ENCODE data around the gene GALNT18.

The GALNT18 gene

GRCh38 chr11:11432621-11433319 is 189.0 kb downstream of the GALNT18 start:
- no peak for DNase-seq (ENCODE audit: low spot score)

- no peak for DNase-seq (ENCODE audit: low spot score)
Measured at GRCh38 chr11:11430431-11430830, 191.4 kb downstream of the GALNT18 start.

- DNase-seq (ENCODE audit: low spot score): no peak
Measured at GRCh38 chr11:11428714-11429113, 193.1 kb downstream of the GALNT18 start.

GRCh38 chr11:11427542-11427941 is 194.3 kb downstream of the GALNT18 start:
- no peak for DNase-seq (ENCODE audit: low spot score)

GRCh38 chr11:11427140-11427539 is 194.7 kb downstream of the GALNT18 start:
- DNase-seq (ENCODE audit: low spot score): no peak

- DNase-seq (ENCODE audit: low spot score): no peak
Measured at GRCh38 chr11:11426226-11426952, 195.4 kb downstream of the GALNT18 start.

- no peak for DNase-seq (ENCODE audit: low spot score)
Measured at GRCh38 chr11:11425806-11426205, 196.0 kb downstream of the GALNT18 start.

- no peak for DNase-seq (ENCODE audit: low spot score)
Measured at GRCh38 chr11:11424688-11425087, 197.1 kb downstream of the GALNT18 start.

GRCh38 chr11:11422411-11423128 is 199.2 kb downstream of the GALNT18 start:
- DNase-seq (ENCODE audit: low spot score): peak; percentile 57

GRCh38 chr11:11421509-11421908 is 200.3 kb downstream of the GALNT18 start:
- DNase-seq (ENCODE audit: low spot score): no peak

GRCh38 chr11:11420899-11421285 is 200.9 kb downstream of the GALNT18 start:
- DNase-seq (ENCODE audit: low spot score): no peak

GRCh38 chr11:11420191-11420898 is 201.5 kb downstream of the GALNT18 start:
- DNase-seq (ENCODE audit: low spot score): no peak

- DNase-seq (ENCODE audit: low spot score): no peak
Measured at GRCh38 chr11:11419747-11420146, 202.1 kb downstream of the GALNT18 start.

- no peak for DNase-seq (ENCODE audit: low spot score)
Measured at GRCh38 chr11:11416917-11417316, 204.9 kb downstream of the GALNT18 start.

GRCh38 chr11:11416502-11416901 is 205.3 kb downstream of the GALNT18 start:
- no peak for DNase-seq (ENCODE audit: low spot score)

- DNase-seq (ENCODE audit: low spot score): no peak
Measured at GRCh38 chr11:11415901-11416300, 205.9 kb downstream of the GALNT18 start.

GRCh38 chr11:11414996-11415395 is 206.8 kb downstream of the GALNT18 start:
- peak; percentile 60 for DNase-seq (ENCODE audit: low spot score)

- DNase-seq (ENCODE audit: low spot score): no peak
Measured at GRCh38 chr11:11413776-11414175, 208.0 kb downstream of the GALNT18 start.

GRCh38 chr11:11411401-11411985 is 210.3 kb downstream of the GALNT18 start:
- peak; percentile 68 for DNase-seq (ENCODE audit: low spot score)

- no peak for DNase-seq (ENCODE audit: low spot score)
Measured at GRCh38 chr11:11409901-11410300, 211.9 kb downstream of the GALNT18 start.

- DNase-seq (ENCODE audit: low spot score): no peak
Measured at GRCh38 chr11:11409224-11409623, 212.6 kb downstream of the GALNT18 start.

Measured in cerebellar cortex (tissue), 1 donor.